SK-N-SH (cell line): ENCODE results near the gene PIPOX. TPM values are rescaled to one million over a fixed set of nuclear protein-coding genes. Genes with fewer than 3 reads are reported as not detected.

Experiments
- CTCF ChIA-PET: fragments of 300-600, 350-600 bp; formaldehyde crosslinking; extraction: SDS; loops from one replicate; lab custom pipeline; 2021; lab: Yijun Ruan, JAX
- POLR2A ChIA-PET: fragments of 350-600 bp; sonication (Branson Sonifier 250); formaldehyde crosslinking; extraction: SDS; loops from one replicate; lab custom pipeline; 2020; ENCODE audit warnings: antibody characterized with exemption, inconsistent platforms; lab: Yijun Ruan, JAX
- DNase-seq: peaks from one replicate; pipeline ENCODE4 v3.0.0; 2012
- H2AFZ ChIP-seq: fragments of 200-600 bp; sonication (generic); 2 replicates; pipeline ENCODE4 v1.8.1; 2016; ENCODE audit warnings: antibody characterized with exemption, mild to moderate bottlenecking, low read depth
- H3F3A ChIP-seq: fragments of 200-600 bp; sonication (generic); replicated peaks from 2 replicates; pipeline ENCODE3; 2016; ENCODE audit warnings: antibody characterized with exemption, mild to moderate bottlenecking; ENCODE audit not compliant: insufficient read depth
- H3K27ac ChIP-seq, 2 experiments: fragments of 200-500 bp in 1 of 2; fragments of 200-600 bp in 1 of 2; sonication (Bioruptor generic) in 1 of 2; sonication (generic), shearing (Covaris generic) in 1 of 2; 2 replicates each; pipeline versions ENCODE4 v1.5.1 to v1.6.1; 2014 to 2016; ENCODE audit warnings: low read depth in 2 of 2, inconsistent platforms in 1 of 2, low read length in 1 of 2, mild to moderate bottlenecking in 1 of 2, mixed read lengths in 1 of 2
- H3K27me3 ChIP-seq: fragments of 200-600 bp; sonication (generic), shearing (Covaris generic); 2 replicates; pipeline ENCODE4 v1.6.1; 2016; ENCODE audit warnings: mixed run types; ENCODE audit not compliant: insufficient read depth
- H3K36me3 ChIP-seq, 2 experiments: fragments of 200-500 bp in 1 of 2; fragments of 200-600 bp in 1 of 2; sonication (Bioruptor generic) in 1 of 2; sonication (generic) in 1 of 2; replicated peaks in 1 of 2; 2 replicates each; pipeline versions ENCODE3 to v1.5.1; 2014 to 2016; ENCODE audit warnings: low read length in 1 of 2, mild to moderate bottlenecking in 1 of 2; ENCODE audit not compliant: insufficient read depth in 2 of 2, control insufficient read depth in 1 of 2
- H3K4me1 ChIP-seq, 2 experiments: fragments of 200-500 bp in 1 of 2; fragments of 200-600 bp in 1 of 2; sonication (Bioruptor generic) in 1 of 2; sonication (generic), shearing (Covaris generic) in 1 of 2; 2 replicates each; pipeline versions ENCODE4 v1.5.1 to v1.6.1; 2014 to 2016; ENCODE audit warnings: low read depth in 1 of 2, low read length in 1 of 2, mixed run types in 1 of 2; ENCODE audit not compliant: insufficient read depth in 2 of 2, control insufficient read depth in 1 of 2
- H3K4me2 ChIP-seq: fragments of 200-600 bp; sonication (generic), shearing (Covaris generic); 2 replicates; pipeline ENCODE4 v1.6.1; 2017; ENCODE audit warnings: mixed run types
- H3K4me3 ChIP-seq, 2 experiments: fragments of 200-500 bp in 1 of 2; fragments of 200-600 bp in 1 of 2; sonication (Bioruptor generic) in 1 of 2; sonication (generic), shearing (Covaris generic) in 1 of 2; 2 replicates each; pipeline versions ENCODE4 v1.5.1 to v1.8.1; 2014 to 2016; ENCODE audit warnings: low read depth in 2 of 2, inconsistent platforms in 1 of 2, low read length in 1 of 2, mild to moderate bottlenecking in 1 of 2, mixed read lengths in 1 of 2, moderate library complexity in 1 of 2
- H3K79me2 ChIP-seq: fragments of 200-600 bp; sonication (generic); 2 replicates; pipeline ENCODE4 v1.8.1; 2017; ENCODE audit warnings: mild to moderate bottlenecking; ENCODE audit not compliant: insufficient read depth
- H3K9ac ChIP-seq: fragments of 200-600 bp; sonication (generic); 2 replicates; pipeline ENCODE4 v1.6.1; 2017; ENCODE audit warnings: mixed run types
- H3K9me2 ChIP-seq: fragments of 200-600 bp; sonication (generic); 2 replicates; pipeline ENCODE4 v1.6.1; 2017; ENCODE audit warnings: mixed run types
- H3K9me3 ChIP-seq: fragments of 200-600 bp; sonication (generic); 2 replicates; pipeline ENCODE4 v1.6.1; 2017; ENCODE audit warnings: mixed run types, mild to moderate bottlenecking, moderate library complexity
- H4K20me1 ChIP-seq: fragments of 200-600 bp; sonication (generic); 2 replicates; pipeline ENCODE4 v1.6.1; 2017; ENCODE audit warnings: mild to moderate bottlenecking, mixed run types; ENCODE audit not compliant: insufficient read depth
- ELF1 ChIP-seq: IDR thresholded peaks from 2 replicates; pipeline ENCODE4 v1.4.0; 2012
- EP300 ChIP-seq, 2 experiments: IDR thresholded peaks; 2 replicates each; pipeline versions ENCODE4 v1.4.0 to v1.6.1; 2012; ENCODE audit warnings: borderline replicate concordance in 1 of 2, low read depth in 1 of 2, low read length in 1 of 2
- FOSL2 ChIP-seq: IDR thresholded peaks from 2 replicates; pipeline ENCODE4 v1.4.0; 2012; ENCODE audit warnings: low read depth, mild to moderate bottlenecking, moderate library complexity, borderline replicate concordance
- FOXJ3 ChIP-seq: sonication (generic); formaldehyde crosslinking; IDR thresholded peaks from 2 replicates; pipeline ENCODE4 v1.5.1; 2020; ENCODE audit warnings: mild to moderate bottlenecking, missing genetic modification reagents
- FOXM1 ChIP-seq: IDR thresholded peaks from 2 replicates; pipeline ENCODE4 v1.4.0; 2012; ENCODE audit warnings: low read depth, mild to moderate bottlenecking
- GABPA ChIP-seq: IDR thresholded peaks from 2 replicates; pipeline ENCODE4 v1.4.0; 2012; ENCODE audit warnings: low read depth, mild to moderate bottlenecking
- GATA2 ChIP-seq: sonication (generic); formaldehyde crosslinking; IDR thresholded peaks from 2 replicates; pipeline ENCODE4 v1.5.0; 2020; ENCODE audit warnings: mild to moderate bottlenecking, missing genetic modification reagents
- MEF2A ChIP-seq: IDR thresholded peaks from 2 replicates; pipeline ENCODE4 v1.4.0; 2012; ENCODE audit warnings: low read depth, borderline replicate concordance
- POLR2AphosphoS5 ChIP-seq: IDR thresholded peaks from 2 replicates; pipeline ENCODE4 v1.6.1; 2012; ENCODE audit warnings: low read depth, low read length
- RXRA ChIP-seq: IDR thresholded peaks from 2 replicates; pipeline ENCODE4 v1.4.0; 2012; ENCODE audit warnings: low read depth, mild to moderate bottlenecking, borderline replicate concordance
- SIN3A ChIP-seq: IDR thresholded peaks from 2 replicates; pipeline ENCODE4 v1.6.1; 2012; ENCODE audit warnings: low read depth, mild to moderate bottlenecking, low read length, moderate library complexity, borderline replicate concordance
- TAF1 ChIP-seq: IDR thresholded peaks from 2 replicates; pipeline ENCODE4 v1.6.1; 2012; ENCODE audit warnings: low read depth, mild to moderate bottlenecking, low read length, moderate library complexity, borderline replicate concordance
- TCF12 ChIP-seq: IDR thresholded peaks from 2 replicates; pipeline ENCODE4 v1.4.0; 2012
- TEAD4 ChIP-seq: IDR thresholded peaks from 2 replicates; pipeline ENCODE4 v1.4.0; 2012; ENCODE audit warnings: mild to moderate bottlenecking, borderline replicate concordance; ENCODE audit not compliant: insufficient read depth
- WGBS: methylation state at CpG from one replicate; pipeline ENCODE4 v1.1.6; 2017; ENCODE audit warnings: low lambda C conversion rate; 5-methylcytosine and 5-hydroxymethylcytosine counted together
- polyA plus RNA-seq, 3 experiments: library from polyadenylated mRNA; depleted of rRNA; stranded (reverse); fragments of >200 nt; gene quantifications; 2 replicates each; pipeline ENCODE4 v1.2.3, GENCODE V29; 2012
- TF ChIP-seq, protein P1 (sequence below): IDR thresholded peaks from 2 replicates; pipeline ENCODE4 v1.4.0; 2012; ENCODE audit warnings: low read depth, borderline replicate concordance
- TF ChIP-seq, protein P2 (sequence below): fragments of 150-350 bp; IDR thresholded peaks from 2 replicates; pipeline ENCODE4 v1.6.1; 2016; ENCODE audit warnings: mild to moderate bottlenecking, low read depth, low read length
- TF ChIP-seq, protein P3 (sequence below): IDR thresholded peaks from 2 replicates; pipeline ENCODE4 v1.4.0; 2012; ENCODE audit warnings: low read depth
- TF ChIP-seq, protein P4 (sequence below): IDR thresholded peaks from 2 replicates; pipeline ENCODE4; 2012

The PIPOX gene
- polyA plus RNA-seq, 1 of the 3 experiments (the other 2 are of a cell fraction), result 0.31 TPM

DNA sequence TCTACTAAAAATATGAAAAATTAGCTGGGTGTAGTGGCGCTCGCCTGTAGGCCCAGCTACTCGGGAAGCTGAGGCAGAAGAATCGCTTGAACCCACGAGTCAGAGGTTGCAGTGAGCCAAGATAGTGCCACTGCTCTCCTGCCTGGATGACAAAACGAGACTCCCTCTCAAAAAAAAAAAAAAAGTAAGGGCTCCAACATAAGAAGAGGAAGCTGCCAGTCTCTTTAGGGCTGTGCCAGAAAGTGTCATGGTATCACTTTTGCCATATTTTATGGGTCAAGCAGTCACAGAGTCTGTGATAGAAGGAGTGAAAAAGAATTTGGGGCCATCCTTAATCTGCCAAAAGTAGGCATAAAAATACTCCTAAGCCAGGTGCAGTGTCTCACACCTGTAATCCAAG is 1.4 kb upstream of the PIPOX start:
- DNase-seq, result no peak
- WGBS, result 85% methylated on average over 6 of the region's 6 CpGs
- Histone ChIP-seq H3F3A (peaks cover 12% of the 10 kb centered on the region), H2AFZ (no peak overlapping the region), H3K79me2 (no peaks in the 10 kb centered on the region), H3K36me3 (no peaks in the 10 kb centered on the region), H3K4me2 (no peak overlapping the region), H3K4me3 (no peak overlapping the region), H4K20me1 (no peaks in the 10 kb centered on the region), H3K4me1 (peaks cover 40 to 46% of the 10 kb centered on the region in 2 experiments; a peak in 3 of 4 replicates), H3K9me2 (no peaks in the 10 kb centered on the region), H3K27ac (no peak overlapping the region), H3K27me3 (peaks cover 6% of the 10 kb centered on the region; the same call in 1 of the 2 replicates), H3K9me3 (no peaks in the 10 kb centered on the region), H3K9ac (no peak overlapping the region)
- ChIA-PET POLR2A (no interaction called here), CTCF (interaction anchor here (0.9 to 13.8 kb wide), 5 partner anchors 13 to 88 kb away, joined by 3 to 180 read pairs (median 5); no protein-coding TSS in a partner anchor)
- TF ChIP-seq, protein P1, sequence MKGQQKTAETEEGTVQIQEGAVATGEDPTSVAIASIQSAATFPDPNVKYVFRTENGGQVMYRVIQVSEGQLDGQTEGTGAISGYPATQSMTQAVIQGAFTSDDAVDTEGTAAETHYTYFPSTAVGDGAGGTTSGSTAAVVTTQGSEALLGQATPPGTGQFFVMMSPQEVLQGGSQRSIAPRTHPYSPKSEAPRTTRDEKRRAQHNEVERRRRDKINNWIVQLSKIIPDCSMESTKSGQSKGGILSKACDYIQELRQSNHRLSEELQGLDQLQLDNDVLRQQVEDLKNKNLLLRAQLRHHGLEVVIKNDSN, result no peak
- TF ChIP-seq GATA2 (CRISPR knock-in tag) (no peak), TAF1 (no peak), TEAD4 (no peak), FOXJ3 (CRISPR knock-in tag) (no peak), ELF1 (no peak), EP300 (IDR thresholded peaks at IDR 0.05; ENCODE audit: borderline replicate concordance in 1 of 2, low read depth in 1 of 2, low read length in 1 of 2) (no peak), FOXM1 (no peak), TCF12 (no peak), RXRA (no peak), POLR2AphosphoS5 (no peak), MEF2A (no peak), SIN3A (no peak)
- TF ChIP-seq, protein P2, sequence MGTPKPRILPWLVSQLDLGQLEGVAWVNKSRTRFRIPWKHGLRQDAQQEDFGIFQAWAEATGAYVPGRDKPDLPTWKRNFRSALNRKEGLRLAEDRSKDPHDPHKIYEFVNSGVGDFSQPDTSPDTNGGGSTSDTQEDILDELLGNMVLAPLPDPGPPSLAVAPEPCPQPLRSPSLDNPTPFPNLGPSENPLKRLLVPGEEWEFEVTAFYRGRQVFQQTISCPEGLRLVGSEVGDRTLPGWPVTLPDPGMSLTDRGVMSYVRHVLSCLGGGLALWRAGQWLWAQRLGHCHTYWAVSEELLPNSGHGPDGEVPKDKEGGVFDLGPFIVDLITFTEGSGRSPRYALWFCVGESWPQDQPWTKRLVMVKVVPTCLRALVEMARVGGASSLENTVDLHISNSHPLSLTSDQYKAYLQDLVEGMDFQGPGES, result no peak
- TF ChIP-seq, protein P3, sequence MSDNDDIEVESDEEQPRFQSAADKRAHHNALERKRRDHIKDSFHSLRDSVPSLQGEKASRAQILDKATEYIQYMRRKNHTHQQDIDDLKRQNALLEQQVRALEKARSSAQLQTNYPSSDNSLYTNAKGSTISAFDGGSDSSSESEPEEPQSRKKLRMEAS, result no peak

DNA sequence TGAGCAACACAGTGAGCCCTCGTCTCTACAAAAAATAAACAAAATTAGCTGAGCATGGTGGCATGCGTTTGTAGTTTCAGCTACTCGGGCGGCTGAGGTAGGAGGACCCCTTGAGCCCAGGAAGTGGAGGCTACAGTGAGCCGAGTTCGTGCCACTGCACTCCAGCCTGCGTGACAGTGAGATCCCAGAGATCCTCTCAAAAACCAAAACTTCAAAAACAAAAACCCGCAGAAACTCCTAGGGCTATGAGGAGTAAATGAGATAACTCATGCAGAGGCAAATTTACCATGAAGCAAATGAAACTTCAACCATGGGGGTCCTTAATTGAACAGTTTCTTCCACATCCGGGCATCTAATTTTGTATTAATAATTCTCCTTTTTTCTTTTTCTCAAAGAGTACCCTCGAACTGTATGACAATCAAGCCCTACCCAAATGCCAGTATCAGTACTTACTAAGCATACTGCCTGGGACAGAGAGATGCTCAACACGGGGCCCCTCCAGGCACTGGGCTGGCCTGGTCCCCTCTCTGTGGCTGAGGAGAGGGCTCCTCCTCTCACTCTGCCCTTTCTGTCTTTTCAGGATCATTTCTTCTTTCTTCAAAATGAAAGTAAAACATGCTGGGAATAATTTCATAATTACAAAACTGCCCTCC is 789 bp upstream of the PIPOX start:
- H3K4me1 ChIP-seq, result peaks cover 40 to 49% of the 10 kb centered on the region in 2 experiments; a peak in 3 of 4 replicates
- H3K9me2 ChIP-seq, result no peaks in the 10 kb centered on the region
- H4K20me1 ChIP-seq, result no peaks in the 10 kb centered on the region
- peaks cover 12% of the 10 kb centered on the region for H3F3A ChIP-seq
- H3K79me2 ChIP-seq, result no peaks in the 10 kb centered on the region
- H3K27me3 ChIP-seq, result peaks cover 6% of the 10 kb centered on the region; the same call in 1 of the 2 replicates
- DNase-seq, result no peak
- H3K4me3 ChIP-seq, result no peak overlapping the region
- H3K4me2 ChIP-seq, result peak overlapping the region; percentile 30; the same call in 1 of the 2 replicates
- H2AFZ ChIP-seq, result no peak overlapping the region
- CTCF ChIA-PET, result interaction anchor here (0.9 to 13.8 kb wide), 6 partner anchors 13 to 88 kb away, joined by 3 to 180 read pairs (median 4); no protein-coding TSS in a partner anchor
- WGBS, result 78% methylated on average over 11 of the region's 11 CpGs
- no peak overlapping the region for H3K27ac ChIP-seq
- TF ChIP-seq, protein P4, sequence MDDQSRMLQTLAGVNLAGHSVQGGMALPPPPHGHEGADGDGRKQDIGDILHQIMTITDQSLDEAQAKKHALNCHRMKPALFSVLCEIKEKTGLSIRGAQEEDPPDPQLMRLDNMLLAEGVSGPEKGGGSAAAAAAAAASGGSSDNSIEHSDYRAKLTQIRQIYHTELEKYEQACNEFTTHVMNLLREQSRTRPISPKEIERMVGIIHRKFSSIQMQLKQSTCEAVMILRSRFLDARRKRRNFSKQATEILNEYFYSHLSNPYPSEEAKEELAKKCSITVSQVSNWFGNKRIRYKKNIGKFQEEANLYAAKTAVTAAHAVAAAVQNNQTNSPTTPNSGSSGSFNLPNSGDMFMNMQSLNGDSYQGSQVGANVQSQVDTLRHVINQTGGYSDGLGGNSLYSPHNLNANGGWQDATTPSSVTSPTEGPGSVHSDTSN, result no peak
- no peak for TF ChIP-seq GABPA
- no peak for TF ChIP-seq FOSL2
- 0 out of 4 replicates have a peak, but pooled peaks of 1 of the 2 experiments have one; percentile 2 for TF ChIP-seq EP300 (IDR thresholded peaks at IDR 0.05; ENCODE audit: borderline replicate concordance in 1 of 2, low read depth in 1 of 2, low read length in 1 of 2)
- TF ChIP-seq, all 33 proteins: peak for 1
- no peaks in the 10 kb centered on the region for H3K9me3 ChIP-seq
- no peak overlapping the region for H3K9ac ChIP-seq
- H3K36me3 ChIP-seq, result no peaks in the 10 kb centered on the region
- POLR2A ChIA-PET, result no interaction called here
